Transverse colon (tissue), 4 donors: ENCODE results near the gene PRKCZ. TPM values are rescaled to one million over a fixed set of nuclear protein-coding genes. Genes with fewer than 3 reads are reported as not detected.
A peak's percentile ranks its signal among the peaks of the same experiment; 100 is the strongest.

Experiments used
- DNase-seq: peaks from one replicate; pipeline ENCODE4 v3.0.0-alpha.2; 2019
- H3K27ac ChIP-seq, 4 donors: fragments of 200-600 bp; sonication (generic); 2 replicates each; pipeline ENCODE4 v1.5.1; 2016 to 2018; ENCODE audit warnings: inconsistent platforms in 4 of 4
- H3K27me3 ChIP-seq: fragments of 200-600 bp; sonication (generic); 2 replicates; pipeline ENCODE4 v1.5.1; 2017; ENCODE audit warnings: inconsistent platforms
- H3K36me3 ChIP-seq, 4 donors: fragments of 200-600 bp; sonication (generic); 2 replicates each; pipeline ENCODE4 v1.5.1; 2017 to 2019; ENCODE audit warnings: inconsistent platforms in 4 of 4
- H3K4me1 ChIP-seq, 4 donors: fragments of 200-600 bp; sonication (generic); 2 replicates each; pipeline ENCODE4 v1.5.1; 2017 to 2020; ENCODE audit warnings: inconsistent platforms in 4 of 4
- H3K4me3 ChIP-seq, 4 donors: fragments of 200-600 bp; sonication (generic); 1 replicate in 1 of 4; 2 replicates in 3 of 4; pipeline versions ENCODE4 v1.5.1 to v1.6.1; 2017 to 2019; ENCODE audit warnings: inconsistent platforms in 4 of 4
- H3K9me3 ChIP-seq, 2 donors: fragments of 200-600 bp; sonication (generic); 2 replicates each; pipeline ENCODE4 v1.5.1; 2017 to 2019; ENCODE audit warnings: inconsistent platforms in 2 of 2
- CTCF ChIP-seq, 5 experiments: fragments of 200-600 bp in 3 of 5; fragments of 450-650 bp in 2 of 5; sonication (generic) in 3 of 5; IDR thresholded peaks; 1 replicate in 2 of 5; 2 replicates in 3 of 5; pipeline ENCODE4 v1.5.1; 2016 to 2017; ENCODE audit warnings: antibody characterized with exemption in 5 of 5, inconsistent platforms in 3 of 5, mild to moderate bottlenecking in 2 of 5, moderate library complexity in 1 of 5
- EP300 ChIP-seq: sonication (generic); formaldehyde crosslinking; IDR thresholded peaks from one replicate; pipeline ENCODE4 v1.6.1; 2017; ENCODE audit warnings: antibody characterized with exemption, low read depth
- POLR2A ChIP-seq: fragments of 450-650 bp; IDR thresholded peaks from one replicate; pipeline ENCODE4 v1.6.1; 2016; ENCODE audit warnings: antibody characterized with exemption, mild to moderate bottlenecking, moderate library complexity
- POLR2AphosphoS5 ChIP-seq, 3 donors: sonication (generic); formaldehyde crosslinking; IDR thresholded peaks; one replicate each; pipeline ENCODE4 v1.6.1; 2016; ENCODE audit warnings: antibody characterized with exemption in 3 of 3
- WGBS, 2 donors: methylation state at CpG; one replicate each; pipeline ENCODE4 v1.1.5; 2018; ENCODE audit warnings: low coverage in 1 of 2; 5-methylcytosine and 5-hydroxymethylcytosine counted together
- in situ Hi-C, 4 donors: fragments of 200-750 bp; cut with MboI; loops; one replicate each; pipeline versions ENCODE4 v1.15.0 to v1.15.1; 2017; ENCODE audit warnings: low sequenced_read_pairs in 3 of 4, low pct_ligation_motif_present in 1 of 4, low pct_unique_long_range_greater_than_20kb in 1 of 4
- intact Hi-C: fragments of 100-400 bp; cut with DNase I; formaldehyde crosslinking; loops from one replicate; pipeline ENCODE4 v1.15.1; 2023; ENCODE audit warnings: low total_unique reads
- total RNA-seq, 4 donors: library from RNA; depleted of rRNA; stranded (reverse); fragments of >200 nt; gene quantifications; one replicate each; pipeline ENCODE4 v1.1.0, GENCODE V29; 2016

PRKCZ gene
- total RNA-seq, 4 donors from 2014 or later, result 48.6 to 96.7 (median 54.4) TPM

GRCh38 chr1:2194898-2195673, 144.9 kb downstream of the PRKCZ start:
- WGBS, 2 donors, result 1% methylated on average over 22 of the region's 35 CpGs; no CpG with 5 or more reads in 1 of the 2 donors
- peak overlapping the region; percentile 47 to 84 (median 64) for H3K4me3 ChIP-seq
- H3K9me3 ChIP-seq, result no peaks in the 10 kb centered on the region
- in situ Hi-C loops, result loop anchor here (5.0 to 25.0 kb wide), 4 partner anchors 190 to 592 kb away; partner anchors contain the start of genes HES5 (in 1 of the 4) and PANK4 (in 1 of the 4)
- TF ChIP-seq POLR2A (peak; percentile 43), CTCF (IDR thresholded peaks at IDR 0.05) (peak; percentile 86 to 98 (median 93)), POLR2AphosphoS5 (IDR thresholded peaks at IDR 0.05) (peak; percentile 38 to 59 (median 41)), EP300 (no peak)
- no peaks in the 10 kb centered on the region for H3K27me3 ChIP-seq
- H3K4me1 ChIP-seq, result peaks cover 41 to 69% (median 52%) of the 10 kb centered on the region in 4 donors
- peak overlapping the region; percentile 91 to 97 (median 94) for H3K27ac ChIP-seq
- intact Hi-C loops, result loop anchor here (10.0 kb wide), 1 partner anchor 1430 kb away; the partner anchor contains the start of gene TPRG1L
- H3K36me3 ChIP-seq, result no peaks in the 10 kb centered on the region
- peak; percentile 93 for DNase-seq

- in situ Hi-C loops, result loop anchor here (5.0 to 25.0 kb wide), 4 partner anchors 189 to 592 kb away; partner anchors contain the start of genes HES5 (in 1 of the 4) and PANK4 (in 1 of the 4)
- TF ChIP-seq EP300 (no peak), POLR2A (no peak), CTCF (IDR thresholded peaks at IDR 0.05) (no peak), POLR2AphosphoS5 (IDR thresholded peaks at IDR 0.05) (no peak)
- H3K36me3 ChIP-seq, result no peaks in the 10 kb centered on the region
- no peaks in the 10 kb centered on the region for H3K27me3 ChIP-seq
- no peaks in the 10 kb centered on the region for H3K9me3 ChIP-seq
- no peak for DNase-seq
- H3K4me3 ChIP-seq, result no peak overlapping the region
- 75% methylated on average over 11 of the region's 11 CpGs; no CpG with 5 or more reads in 1 of the 2 donors for WGBS, 2 donors
- peaks cover 34 to 69% (median 48%) of the 10 kb centered on the region in 4 donors for H3K4me1 ChIP-seq
- intact Hi-C loops, result loop anchor here (2.0 to 10.0 kb wide), 2 partner anchors 187 to 1429 kb away; partner anchors contain the start of gene TPRG1L
- H3K27ac ChIP-seq, result peak overlapping the region; percentile 91 to 97 (median 94)
Observed at GRCh38 chr1:2195785-2196184, 145.6 kb downstream of the PRKCZ start.

- DNase-seq, result no peak
- Histone ChIP-seq H3K4me3 (no peak overlapping the region), H3K27ac (peak overlapping the region in 2 of 4 donors; percentile 82 to 87), H3K27me3 (no peaks in the 10 kb centered on the region), H3K4me1 (peaks cover 23 to 59% (median 40%) of the 10 kb centered on the region in 4 donors), H3K36me3 (no peaks in the 10 kb centered on the region), H3K9me3 (no peaks in the 10 kb centered on the region)
- TF ChIP-seq POLR2AphosphoS5 (IDR thresholded peaks at IDR 0.05) (no peak), EP300 (no peak), CTCF (IDR thresholded peaks at IDR 0.05) (no peak), POLR2A (no peak)
- 92% methylated on average over 11 of the region's 17 CpGs; no CpG with 5 or more reads in 1 of the 2 donors for WGBS, 2 donors
- in situ Hi-C loops (loop anchor here (5.0 to 25.0 kb wide), 4 partner anchors 188 to 590 kb away; partner anchors contain the start of genes HES5 (in 1 of the 4) and PANK4 (in 1 of the 4)), intact Hi-C loops (loop anchor here (2.0 to 10.0 kb wide), 2 partner anchors 186 to 1428 kb away; partner anchors contain the start of gene TPRG1L)
Observed at GRCh38 chr1:2196901-2197638, 146.9 kb downstream of the PRKCZ start.
